ENCODE data around the gene TTC28.
"Not testable (repeated sequence)": the region's sequence is repeated elsewhere in the genome, so short reads cannot be mapped to it uniquely, and the experiment has no call there.

TTC28 gene

DNA sequence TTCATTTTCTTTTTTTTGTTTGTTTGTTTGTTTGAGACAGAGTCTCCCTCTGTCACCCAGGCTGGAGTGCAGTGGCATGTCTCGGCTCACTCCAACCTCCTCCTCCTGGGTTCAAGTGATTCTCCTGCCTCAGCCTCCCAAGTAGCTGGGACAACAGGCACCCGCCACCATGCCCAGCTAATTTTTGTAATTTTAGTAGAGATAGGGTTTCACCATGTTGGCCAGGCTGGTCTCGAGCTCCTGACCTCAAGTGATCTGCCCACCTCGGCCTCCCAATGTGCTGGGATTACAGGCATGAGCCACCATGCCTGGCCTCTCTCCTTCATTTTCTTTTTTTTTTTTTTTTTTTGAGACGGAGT lies 118.9 kb downstream of the TTC28 start:
- DNase-seq (ENCODE audit: low read depth in 2 of 2) = not testable (repeated sequence)

DNA sequence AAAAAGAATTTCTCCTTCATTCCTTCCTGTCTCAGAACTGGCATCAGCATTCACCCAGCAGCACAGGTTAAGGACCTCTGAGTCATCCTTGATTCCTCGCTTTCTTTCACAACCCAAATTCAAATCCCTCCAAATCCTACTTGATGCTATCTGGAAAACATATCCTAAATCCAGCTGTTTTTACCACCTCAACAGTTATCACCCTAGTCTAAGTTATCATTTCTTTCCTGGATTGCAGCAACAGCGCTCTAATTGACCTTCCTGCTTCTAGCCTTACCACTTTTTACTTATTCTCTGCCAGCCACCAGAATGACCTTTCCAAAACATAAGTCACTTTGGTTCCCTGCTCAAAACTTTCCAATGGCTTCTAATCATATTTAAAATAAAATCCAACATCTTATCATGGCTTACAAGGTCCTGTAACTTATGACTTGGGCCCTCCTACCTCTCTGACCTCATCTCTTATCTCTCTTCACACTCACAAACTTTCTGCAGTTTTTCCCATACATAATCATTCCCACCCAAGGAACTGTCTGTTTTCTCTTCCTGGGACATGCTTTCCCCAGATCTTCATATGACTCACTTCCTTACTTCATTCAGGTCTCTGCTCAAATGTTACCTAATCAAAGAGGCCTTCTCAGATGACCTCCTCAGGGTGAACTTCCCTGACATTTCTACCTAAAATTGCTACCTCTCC lies 119.4 kb downstream of the TTC28 start:
- no peak for DNase-seq (ENCODE audit: low read depth in 2 of 2)

DNA sequence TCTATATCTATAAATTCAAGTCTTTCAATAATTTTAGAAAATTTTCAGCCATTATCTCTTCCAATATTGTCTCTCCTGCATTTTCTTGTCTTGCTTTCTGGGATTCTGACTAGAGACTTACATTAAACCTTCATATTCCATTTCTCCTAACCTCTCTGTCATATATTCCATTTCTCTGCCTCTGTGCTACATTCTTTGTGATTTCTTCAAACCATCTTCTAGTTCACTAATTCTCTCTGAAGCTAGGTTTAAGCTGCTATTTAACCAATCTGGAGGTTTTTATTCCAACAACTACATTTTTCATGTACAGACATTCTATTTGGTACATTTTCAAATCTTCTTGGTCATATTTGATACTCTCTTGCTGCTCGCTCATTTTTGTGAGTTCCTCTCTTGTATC lies 122.5 kb downstream of the TTC28 start:
- DNase-seq (ENCODE audit: low read depth in 2 of 2) = no peak

DNA sequence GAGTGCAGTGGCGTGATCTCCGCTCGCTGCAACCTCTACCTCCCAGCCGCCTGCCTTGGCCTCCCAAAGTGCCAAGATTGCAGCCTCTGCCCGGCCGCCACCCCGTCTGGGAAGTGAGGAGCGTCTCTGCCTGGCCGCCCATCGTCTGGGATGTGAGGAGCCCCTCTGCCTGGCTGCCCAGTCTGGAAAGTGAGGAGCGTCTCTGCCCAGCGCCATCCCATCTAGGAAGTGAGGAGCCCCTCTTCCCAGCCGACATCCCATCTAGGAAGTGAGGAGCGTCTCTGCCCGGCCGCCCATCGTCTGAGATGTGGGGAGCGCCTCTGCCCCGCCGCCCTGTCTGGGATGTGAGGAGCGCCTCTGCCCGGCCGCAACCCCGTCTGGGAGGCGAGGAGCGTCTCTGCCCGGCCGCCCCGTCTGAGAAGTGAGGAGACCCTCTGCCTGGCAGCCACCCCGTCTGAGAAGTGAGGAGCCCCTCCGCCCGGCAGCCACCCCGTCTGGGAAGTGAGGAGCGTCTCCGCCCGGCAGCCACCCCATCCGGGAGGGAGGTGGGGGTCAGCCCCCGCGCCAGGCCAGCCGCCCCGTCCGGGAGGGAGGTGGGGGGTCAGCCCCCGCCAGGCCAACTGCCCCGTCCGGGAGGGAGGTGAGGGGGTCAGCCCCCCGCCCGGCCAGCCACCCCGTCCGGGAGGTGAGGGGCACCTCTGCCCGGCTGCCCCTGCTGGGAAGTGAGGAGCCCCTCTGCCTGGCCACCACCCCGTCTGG lies 126.4 kb downstream of the TTC28 start:
- DNase-seq (ENCODE audit: low read depth in 2 of 2) = not testable (repeated sequence)

DNA sequence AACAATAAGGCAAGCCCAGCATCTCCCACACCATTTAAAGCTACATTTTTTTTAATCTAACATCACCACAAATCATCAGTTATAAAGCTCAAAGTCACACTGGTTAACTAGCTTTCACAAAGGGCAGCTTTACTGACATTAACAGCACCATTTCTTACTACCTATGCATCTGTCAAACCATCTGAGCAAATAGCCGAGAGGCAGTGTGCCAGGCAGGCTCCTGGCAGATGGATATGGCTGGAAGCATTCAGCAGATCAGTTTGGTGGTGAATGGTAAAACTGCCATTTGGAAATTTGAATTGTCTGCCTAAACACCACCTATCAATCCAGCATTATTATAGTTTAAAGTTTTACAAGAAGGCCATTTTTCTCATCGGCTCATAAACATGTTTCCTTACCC lies 131.2 kb downstream of the TTC28 start:
- DNase-seq (ENCODE audit: low read depth in 2 of 2) = no peak

DNA sequence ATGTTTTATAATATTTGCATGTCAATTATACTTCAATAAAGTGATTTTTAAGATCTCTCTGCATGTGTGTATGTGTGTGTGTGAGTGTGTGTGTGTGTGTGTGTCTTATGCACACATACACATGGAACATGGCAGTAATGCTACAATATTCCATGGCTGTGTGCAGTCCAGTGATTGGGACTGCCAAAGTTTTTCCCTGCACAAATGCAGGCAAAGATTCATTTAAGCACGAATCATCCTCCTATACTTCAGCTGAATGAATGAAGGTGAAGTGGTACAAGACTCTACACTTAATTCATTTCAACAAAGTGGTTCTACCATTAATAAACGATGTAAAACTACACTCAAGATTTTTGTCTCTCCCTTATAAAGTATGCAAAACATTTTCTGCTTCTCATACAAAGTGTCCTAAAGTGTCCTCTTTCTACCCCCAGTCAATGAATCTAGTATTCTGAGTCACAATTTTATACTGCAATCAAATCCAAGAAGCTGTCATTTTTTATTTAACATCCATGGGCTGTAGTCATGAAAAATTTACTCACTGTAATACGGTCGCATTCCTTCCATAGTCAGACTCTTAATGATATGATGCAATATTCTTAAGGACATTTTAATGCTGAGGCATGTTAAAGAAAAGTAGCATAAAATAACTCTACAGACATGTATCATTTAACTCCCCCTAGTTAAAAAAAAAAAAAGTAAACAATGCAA lies 132.4 kb downstream of the TTC28 start:
- DNase-seq (ENCODE audit: low read depth in 2 of 2) = no peak

DNA sequence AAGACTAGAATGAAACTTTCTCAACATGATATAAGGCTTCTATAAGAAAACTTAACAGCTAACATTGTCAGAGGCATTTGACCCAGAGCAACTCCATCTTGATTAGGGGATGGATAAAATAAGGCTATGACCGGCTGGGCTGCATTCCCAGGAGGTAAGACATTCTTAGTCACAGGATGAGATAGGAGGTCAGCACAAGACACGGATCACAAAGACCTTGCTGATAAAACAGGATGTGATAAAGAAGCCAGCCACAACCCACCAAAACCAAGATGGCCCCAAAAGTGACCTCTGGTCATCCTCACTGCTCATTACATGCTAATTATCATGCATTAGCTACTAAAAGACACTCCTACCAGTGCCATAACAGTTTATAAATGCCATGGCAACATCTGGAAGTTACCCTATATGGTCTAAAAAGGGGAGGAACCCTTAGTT lies 135.2 kb downstream of the TTC28 start:
- no peak for DNase-seq (ENCODE audit: low read depth in 2 of 2)

DNA sequence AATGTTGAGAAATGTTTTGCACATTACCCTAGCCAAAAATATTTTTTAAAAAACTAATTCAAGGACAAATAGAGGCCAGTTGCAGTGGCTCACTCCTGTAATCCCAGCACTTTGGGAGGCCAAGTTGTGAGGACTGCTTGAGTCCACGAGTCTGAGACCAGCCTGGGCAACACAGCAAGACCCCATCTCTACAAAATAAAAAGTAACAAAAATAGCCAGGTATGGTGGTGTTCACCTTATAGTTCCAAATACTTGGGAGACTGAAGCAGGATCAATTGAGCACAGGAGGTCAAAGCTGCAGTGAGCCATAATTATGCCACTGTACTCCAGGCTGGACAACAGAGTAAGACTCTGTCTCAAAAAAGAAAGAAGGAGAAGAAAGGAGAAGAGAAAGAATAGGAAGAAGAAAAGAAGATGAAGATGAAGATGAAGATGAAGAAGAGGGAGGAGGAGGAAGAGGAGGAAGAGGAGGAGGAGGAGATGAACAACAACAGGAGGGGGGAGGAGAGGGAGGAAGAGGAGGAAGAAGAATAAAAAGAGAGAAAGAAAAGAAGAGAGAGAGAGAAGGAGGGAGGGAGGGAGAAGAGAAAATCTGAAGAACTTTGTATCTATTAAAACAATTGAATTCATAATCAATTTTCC lies 136.5 kb downstream of the TTC28 start:
- no peak for DNase-seq (ENCODE audit: low read depth in 2 of 2)

DNA sequence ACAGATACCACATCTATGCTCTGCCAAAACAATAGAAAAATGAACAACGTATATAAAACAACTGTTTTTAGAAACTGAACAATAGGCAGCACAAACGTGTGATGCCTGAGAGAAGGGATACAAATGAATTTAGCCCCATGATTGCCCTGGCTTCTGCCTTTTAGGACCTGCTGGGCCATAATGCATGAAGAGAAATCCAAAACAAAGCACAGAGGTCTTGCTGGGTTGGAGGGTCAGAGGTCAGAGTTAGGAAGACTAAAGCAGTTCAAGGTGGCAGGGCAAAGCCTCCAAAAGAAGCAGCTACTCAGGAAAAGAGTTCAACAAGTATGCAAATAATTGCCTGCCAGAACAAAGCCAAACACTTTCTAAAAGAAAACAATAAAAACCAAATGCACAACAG lies 138.5 kb downstream of the TTC28 start:
- DNase-seq (ENCODE audit: low read depth in 2 of 2) = no peak

DNA sequence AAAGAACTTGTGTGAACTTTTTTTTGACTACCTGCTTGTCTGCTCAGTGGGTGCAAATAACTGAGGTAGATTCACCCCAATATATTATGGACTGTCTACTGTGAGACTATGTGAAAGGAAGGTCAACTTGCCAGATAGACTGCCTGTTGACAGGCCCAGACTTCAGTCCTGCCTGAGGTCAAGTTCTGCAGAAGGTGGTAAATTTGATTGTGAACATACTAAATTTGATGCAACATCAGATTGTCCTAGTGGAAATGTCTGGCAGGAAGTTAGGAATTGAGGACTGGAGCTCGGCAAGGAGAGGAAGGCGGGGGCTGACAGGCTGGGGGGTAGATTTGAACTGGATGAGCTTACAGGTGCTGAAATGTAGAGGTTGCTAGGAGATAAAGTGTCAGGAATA lies 140.7 kb downstream of the TTC28 start:
- DNase-seq (ENCODE audit: low read depth in 2 of 2) = no peak

DNA sequence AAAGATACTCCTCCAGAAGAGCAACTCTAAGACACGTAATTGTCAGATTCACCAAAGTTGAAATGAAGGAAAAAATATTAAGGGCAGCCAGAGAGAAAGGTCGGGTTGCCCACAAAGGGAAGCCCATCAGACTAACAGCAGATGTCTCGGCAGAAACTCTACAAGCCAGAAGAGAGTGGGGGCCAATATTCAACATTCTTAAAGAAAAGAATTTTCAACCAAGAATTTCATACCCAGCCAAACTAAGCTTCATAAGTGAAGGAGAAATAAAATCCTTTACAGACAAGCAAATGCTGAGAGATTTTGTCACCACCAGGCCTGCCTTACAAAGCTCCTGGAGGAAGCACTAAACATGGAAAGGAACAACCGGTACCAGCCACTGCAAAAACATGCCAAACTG lies 149.1 kb downstream of the TTC28 start:
- not testable (repeated sequence) for DNase-seq (ENCODE audit: low read depth in 2 of 2)

DNA sequence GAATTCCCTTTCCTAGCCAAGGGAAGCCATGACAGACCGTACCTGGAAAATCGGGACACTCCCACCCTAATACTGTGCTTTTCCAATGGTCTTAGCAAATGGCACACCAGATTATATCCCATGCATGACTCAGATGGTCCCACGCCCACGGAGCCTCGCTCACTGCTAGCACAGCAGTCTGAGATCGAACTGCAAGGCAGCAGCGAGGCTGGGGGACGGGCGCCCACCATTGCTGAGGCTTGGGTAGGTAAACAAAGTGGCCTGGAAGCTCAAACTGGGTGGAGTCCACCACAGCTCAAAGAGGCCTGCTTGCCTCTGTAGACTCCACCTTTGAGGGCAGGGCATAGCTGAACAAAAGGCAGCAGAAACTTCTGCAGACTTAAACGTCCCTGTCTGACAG lies 150.5 kb downstream of the TTC28 start:
- DNase-seq (ENCODE audit: low read depth in 2 of 2) = not testable (repeated sequence)

DNA sequence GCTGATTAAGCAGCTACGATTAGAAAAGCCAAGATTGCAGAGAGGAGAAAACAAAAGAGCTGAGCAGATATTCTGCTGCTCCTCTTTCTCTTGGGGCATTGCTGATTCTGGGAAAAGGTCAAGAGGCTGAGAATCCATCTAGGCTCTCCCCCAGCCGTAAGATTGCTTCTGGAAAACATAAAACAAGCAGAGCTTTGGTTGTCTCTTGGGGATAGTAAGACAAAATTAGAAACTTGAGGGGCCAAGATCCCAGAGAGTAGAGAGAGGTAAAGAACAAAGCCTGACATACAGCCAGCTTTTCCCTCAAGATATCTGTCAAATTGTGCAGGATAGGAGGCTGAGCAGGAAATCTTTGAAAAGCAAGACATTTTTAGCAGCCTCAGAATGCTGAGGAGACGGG lies 158.2 kb downstream of the TTC28 start:
- DNase-seq (ENCODE audit: low read depth in 2 of 2) = no peak

DNA sequence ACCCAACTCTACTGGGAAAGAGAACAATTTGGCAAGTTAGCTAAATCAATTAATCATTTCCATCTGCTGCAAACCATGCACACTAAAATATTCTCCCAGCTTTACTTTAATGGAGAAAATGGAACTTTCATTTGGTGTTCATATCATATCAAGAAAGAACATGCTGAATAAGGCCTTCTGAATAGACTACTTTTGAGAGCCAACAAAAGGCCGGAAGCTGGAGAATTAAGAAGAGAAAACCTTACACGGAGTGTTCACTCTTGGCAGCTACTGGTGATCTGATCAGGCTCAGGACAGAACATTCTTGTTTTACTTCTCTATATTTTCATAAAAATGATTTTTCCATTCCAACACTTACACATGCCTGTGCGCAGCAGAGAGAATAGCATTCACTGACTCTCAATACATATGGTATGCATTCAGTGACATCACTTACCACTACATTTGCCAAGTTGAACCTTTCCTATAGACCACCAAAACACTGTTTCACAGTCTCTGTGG lies 165.3 kb downstream of the TTC28 start:
- DNase-seq (ENCODE audit: low read depth in 2 of 2) = no peak

DNA sequence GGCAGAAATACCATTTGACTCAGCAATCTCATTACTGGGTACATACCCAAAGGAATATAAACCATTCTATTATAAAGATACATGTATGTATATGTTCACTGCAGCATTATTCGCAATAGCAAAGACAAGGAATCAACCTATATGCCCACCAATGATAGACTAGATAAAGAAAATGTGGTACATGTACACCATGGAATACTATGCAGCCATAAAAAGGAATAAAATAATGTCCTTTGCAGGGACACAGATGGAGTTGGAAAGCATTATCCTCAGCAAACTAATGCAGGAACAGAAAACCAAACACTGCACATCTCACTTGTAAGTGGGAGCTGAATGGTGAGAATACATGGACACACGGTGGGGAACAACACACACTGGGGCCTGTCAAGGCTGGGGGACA lies 167.3 kb downstream of the TTC28 start:
- not testable (repeated sequence) for DNase-seq (ENCODE audit: low read depth in 2 of 2)

DNA sequence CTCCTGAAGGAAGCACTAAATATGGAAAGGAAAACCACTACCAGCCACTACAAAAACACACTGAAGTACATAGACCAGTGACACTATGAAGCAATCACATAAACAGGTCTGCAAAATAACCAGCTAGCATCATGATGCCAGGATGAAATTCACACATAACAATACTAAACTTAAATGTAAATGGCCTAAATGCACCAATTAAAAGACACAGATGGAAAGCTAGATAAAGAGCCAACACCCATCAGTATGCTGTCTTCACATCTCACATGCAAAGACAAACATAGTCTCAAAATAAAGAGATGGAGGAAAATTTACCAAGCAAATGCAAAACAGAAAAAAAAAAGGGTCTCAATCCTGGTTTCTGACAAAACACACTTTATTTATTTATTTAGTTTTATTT lies 171.7 kb downstream of the TTC28 start:
- DNase-seq (ENCODE audit: low read depth in 2 of 2) = no peak

DNA sequence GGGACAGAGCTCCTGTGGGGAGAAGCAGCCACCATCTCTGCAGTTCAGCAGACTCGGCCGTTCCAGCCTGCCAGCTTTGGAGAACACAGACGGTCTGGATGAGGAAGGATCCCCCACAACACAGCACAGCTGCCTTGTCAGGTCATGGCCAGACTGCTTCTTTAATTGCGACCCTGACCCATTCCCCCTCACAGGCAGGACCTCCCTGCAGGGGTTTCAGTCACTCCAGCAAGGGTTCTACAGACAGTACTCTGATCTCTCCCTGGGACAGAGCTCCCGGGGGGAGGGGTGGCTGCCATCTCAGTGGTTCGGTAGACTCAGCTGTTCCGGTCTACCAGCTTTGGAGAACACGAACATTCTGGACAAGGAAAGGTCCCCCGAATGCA lies 173.5 kb downstream of the TTC28 start:
- DNase-seq (ENCODE audit: low read depth in 2 of 2) = no peak

DNA sequence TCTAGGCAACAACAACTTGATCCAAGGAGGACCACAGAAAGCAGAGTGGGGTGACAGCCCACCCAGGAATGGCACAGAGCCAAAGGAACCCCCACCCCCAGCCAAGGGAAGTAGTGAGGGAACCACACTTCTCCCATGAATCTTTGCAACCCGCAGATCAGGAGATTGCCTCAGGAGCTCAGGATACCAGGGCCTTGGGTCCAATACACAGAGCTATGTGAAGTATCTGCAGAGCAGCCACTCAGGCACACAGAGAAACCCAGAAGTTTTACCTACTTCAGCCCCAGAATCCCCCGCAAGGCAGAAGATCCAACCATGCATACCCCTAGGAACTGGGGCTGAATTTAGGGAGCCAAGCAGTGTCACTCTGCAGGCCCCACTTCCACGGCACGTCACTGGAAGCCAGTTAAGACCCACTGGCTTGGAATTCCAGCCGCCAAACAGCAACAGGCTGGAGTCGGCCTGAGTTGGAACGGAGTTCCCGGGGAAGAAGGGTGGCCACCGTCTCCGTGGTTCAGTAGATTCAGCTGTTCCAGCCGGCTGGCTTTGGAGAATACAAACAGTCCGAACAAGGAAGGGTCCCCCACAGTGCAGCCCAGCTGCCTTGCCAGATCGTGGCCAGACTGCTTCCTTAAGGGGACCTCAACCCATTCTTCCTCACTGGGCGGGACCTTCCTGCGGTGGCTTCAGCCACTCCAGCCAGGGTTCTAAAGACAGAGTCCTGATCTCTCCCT lies 174.1 kb downstream of the TTC28 start:
- no peak for DNase-seq (ENCODE audit: low read depth in 2 of 2)

DNA sequence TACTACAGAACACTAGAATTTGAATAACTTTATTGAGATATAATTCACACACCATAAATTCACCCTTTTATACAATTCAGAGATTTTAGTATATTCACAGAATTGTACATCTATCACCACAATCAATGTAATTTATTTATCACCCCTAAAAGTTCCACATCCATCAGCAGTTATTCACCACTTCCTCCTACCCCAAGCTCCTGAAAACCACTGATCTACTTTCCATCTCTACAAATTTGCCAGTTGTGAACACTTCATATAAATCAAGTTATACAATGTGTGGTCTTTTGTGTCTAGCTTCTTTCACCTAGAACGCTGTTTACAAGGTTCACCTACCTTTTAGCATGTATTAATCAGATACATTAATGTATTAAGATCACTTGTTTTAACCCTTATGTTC lies 179.6 kb downstream of the TTC28 start:
- DNase-seq (ENCODE audit: low read depth in 2 of 2) = no peak

DNA sequence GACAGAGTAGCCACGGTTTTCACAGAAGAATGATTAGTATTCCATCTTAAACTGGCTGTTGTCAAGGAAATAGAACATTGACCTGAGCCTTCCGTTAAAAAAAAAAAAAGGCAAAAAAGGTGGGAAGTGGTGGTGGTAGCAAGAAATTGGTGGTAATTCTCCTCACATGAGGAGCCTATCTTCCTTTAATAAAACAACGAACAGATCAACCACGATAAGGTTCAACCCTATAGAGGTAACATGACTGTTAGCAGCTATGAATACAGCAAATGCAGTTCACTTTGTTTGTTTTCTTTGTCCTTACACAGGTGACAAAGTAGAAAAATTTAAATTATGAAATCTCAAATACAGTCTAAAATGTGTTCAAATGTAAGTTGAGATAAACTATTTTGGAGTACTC lies 181.6 kb downstream of the TTC28 start:
- DNase-seq (ENCODE audit: low read depth in 2 of 2) = no peak

DNA sequence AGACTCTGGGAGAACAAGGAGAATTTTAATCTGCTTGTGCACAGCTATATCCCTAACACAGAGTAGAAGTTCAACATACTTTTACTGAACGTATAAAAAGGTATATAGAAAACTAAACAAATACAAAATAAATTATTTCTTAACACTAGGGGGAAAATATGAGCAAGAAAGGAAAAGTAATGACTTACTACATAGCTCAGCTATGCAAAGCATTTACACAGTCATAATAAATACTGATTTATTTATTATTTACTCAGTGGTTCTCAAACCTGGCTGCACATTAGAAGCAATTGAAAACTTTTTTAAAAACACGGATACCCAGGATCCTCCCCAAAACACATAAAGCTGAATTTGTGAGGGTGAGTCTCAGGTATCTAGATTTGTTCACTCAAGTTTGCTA lies 182.5 kb downstream of the TTC28 start:
- DNase-seq (ENCODE audit: low read depth in 2 of 2) = no peak

DNA sequence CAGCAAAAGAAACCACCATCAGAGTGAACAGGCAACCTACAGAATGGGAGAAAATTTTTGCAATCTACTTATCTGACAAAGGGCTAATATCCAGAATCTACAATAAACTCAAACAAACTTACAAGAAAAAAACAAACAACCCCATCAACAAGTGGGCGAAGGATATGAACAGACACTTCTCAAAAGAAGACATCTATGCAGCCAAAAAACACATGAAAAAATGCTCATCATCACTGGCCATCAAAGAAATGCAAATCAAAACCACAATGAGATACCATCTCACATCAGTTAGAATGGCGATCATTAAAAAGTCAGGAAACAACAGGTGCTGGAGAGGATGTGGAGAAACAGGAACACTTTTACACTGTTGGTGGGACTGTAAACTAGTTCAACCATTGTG lies 188.4 kb downstream of the TTC28 start:
- DNase-seq (ENCODE audit: low read depth in 2 of 2) = not testable (repeated sequence)

All from activated CD8-positive, alpha-beta memory T cell treated with anti-CD3 and anti-CD28 coated beads for 4 hours (primary cell).